OCI-LY3 (cell line): ENCODE results near the gene ARSJ.

ENCODE experiments used
- CTCF ChIP-seq: fragments of 200-600, 300-600 bp; sonication (generic); IDR thresholded peaks from 2 replicates; pipeline ENCODE4 v1.5.1; 2014; ENCODE audit warnings: antibody characterized with exemption, low read length, low read depth
- EZH2phosphoT487 ChIP-seq: fragments of 200-600 bp; shearing (Covaris generic); IDR thresholded peaks from 2 replicates; pipeline ENCODE4 v1.6.1; 2018; ENCODE audit warnings: antibody characterized with exemption, mixed run types, low read depth

DNA sequence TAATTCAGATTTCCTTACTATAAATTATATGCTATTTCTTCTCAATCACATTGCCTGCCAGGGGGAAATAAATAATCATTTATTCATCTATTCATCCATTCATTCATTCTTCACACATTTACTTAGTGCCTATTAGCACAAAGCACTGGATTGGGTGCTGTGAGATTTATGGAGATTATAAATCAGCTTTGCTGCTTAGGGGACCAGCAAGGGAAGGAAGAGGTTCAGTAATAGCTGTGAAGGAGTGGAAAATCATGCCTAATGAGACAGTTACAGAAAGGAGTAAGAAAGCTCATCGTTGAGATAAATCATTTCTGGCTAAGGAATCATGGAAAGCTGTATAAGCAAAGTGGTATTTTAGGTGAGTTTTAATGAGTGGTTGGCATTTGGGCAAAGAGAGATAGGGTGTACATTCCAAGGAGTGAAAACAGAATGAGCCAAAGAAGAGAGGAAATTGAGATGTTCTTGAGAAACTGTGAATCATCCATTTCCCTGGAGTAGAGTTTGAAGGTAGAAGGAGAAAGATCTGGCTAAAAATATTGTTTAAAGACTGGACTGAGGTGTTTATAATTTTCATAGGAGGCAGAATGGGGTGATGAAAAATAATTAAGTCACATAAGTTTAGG is 9.6 kb downstream of the ARSJ start:
- TF ChIP-seq CTCF (no peak), EZH2phosphoT487 (no peak)
